GM19463 (cell line): Measurements from ENCODE around the gene ARHGEF12.

Experiments used
- ATAC-seq: cut with Tn5 transposase; IDR thresholded peaks from one replicate; pipeline ENCODE4 v1.9.1; 2021; ENCODE audit warnings: mild to moderate bottlenecking, moderate library complexity; ENCODE audit not compliant: unreplicated experiment

ARHGEF12 gene

GRCh38 chr11:120410622-120411380, 74.6 kb downstream of the ARHGEF12 start:
- no peak for ATAC-seq

DNA sequence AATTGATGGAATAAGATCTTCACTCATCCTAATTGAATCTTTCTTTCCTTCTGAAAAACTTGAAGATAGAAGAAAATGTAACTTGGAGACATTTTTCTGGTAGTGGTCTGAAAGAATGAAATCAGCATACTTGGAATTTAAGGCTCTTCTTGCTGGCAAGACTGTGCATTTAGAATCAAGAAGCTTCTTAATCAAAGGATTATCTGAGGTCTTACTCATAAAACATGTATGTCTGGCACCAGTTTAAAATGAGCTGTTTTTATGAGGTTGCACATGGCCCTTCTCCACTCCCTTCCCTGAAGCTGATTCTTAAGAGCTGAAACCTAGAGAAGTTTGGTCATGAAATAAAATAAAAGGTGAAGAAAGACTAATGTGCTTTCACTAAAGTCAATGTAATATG, 77.3 kb downstream of the ARHGEF12 start:
- no peak for ATAC-seq

GRCh38 chr11:120420572-120420971, 84.4 kb downstream of the ARHGEF12 start:
- ATAC-seq, result no peak

- no peak for ATAC-seq
Measured at GRCh38 chr11:120424185-120424969, 88.2 kb downstream of the ARHGEF12 start.

DNA sequence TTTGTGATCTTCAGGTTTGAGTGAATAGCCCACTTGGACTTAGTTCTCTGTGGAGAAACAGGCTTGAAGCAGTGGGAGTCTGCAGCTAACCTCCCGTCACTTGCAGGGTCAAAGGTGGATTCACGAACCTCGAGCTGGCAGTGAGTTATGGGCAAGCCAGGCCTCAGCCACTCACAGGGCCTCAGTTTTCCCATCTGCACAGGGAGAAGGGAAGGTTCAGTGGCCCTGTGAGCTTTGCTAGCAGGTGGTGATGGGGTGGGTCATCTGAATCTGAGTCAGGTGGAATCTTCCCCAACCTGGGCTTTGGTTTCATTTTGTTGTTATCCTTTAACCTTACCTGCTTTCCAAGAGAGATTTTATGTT, 88.7 kb downstream of the ARHGEF12 start:
- ATAC-seq, result no peak

GRCh38 chr11:120425527-120425926, 89.3 kb downstream of the ARHGEF12 start:
- no peak for ATAC-seq

DNA sequence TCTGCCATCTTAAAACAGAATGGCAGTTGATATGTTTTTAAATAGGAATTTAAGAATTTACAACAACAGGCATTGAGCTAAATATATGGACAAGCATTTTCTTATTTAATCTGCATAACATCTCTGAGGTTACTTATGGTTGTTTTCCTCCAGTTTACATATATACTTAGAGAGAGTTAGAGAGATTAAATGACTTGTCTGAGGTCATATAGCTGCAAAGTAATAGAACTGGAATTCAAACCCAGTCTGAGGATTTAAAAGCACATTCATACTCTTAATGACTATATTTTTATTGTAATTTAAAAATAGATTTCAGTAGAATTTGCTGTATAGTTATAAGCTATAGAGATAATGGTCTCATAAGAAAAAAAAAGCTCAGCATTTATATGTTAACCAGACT, 93.9 kb downstream of the ARHGEF12 start:
- no peak for ATAC-seq

- no peak for ATAC-seq
Measured at GRCh38 chr11:120431633-120432032, 95.4 kb downstream of the ARHGEF12 start.

DNA sequence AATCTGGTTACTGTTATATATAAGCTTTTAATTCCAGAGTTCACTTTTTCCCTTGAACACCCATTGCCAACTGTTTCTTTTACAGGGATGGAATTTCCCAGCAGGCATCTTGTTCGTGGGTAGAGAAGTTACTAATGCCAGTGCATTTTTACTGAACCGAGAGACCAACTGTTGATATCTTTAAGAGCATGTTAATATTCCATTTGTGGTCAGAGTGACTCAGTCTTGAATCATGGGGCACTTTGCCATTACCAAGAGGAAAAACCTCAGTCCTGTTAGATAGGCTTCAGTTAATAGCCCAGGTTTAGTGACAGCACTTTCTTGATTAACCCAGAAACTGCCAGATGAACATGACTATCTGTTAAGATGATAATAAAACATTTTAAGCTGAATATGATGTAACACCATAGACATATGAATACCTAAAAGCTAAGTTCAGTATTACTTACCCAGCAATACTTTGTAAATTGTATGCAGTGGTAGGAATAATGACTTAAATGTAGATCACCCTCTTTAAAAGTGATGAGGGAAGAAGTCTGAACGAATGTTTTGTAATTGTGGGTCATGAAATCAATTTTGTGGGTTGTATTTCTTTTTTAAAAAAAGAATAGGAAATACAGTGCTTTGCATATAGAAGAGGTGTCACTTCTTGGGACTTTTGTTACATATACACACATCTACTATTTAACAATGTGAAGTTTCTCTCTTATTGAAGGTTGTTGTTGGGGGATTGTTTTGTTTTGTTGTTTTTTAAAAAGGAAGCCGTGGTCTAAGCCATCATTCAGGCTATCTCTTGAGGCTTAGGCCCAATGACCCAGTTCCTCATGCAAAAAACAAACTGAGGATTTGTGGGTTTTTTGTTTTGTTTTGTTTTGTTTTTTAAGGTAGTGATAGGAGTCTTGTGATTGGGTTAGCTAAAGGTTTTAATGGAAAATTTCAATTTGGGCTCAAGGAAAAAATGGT, 96.1 kb downstream of the ARHGEF12 start:
- ATAC-seq, result peak; percentile 85

GRCh38 chr11:120441592-120441991, 105.4 kb downstream of the ARHGEF12 start:
- no peak for ATAC-seq

GRCh38 chr11:120442031-120442430, 105.8 kb downstream of the ARHGEF12 start:
- ATAC-seq, result no peak

GRCh38 chr11:120446802-120447201, 110.6 kb downstream of the ARHGEF12 start:
- no peak for ATAC-seq

DNA sequence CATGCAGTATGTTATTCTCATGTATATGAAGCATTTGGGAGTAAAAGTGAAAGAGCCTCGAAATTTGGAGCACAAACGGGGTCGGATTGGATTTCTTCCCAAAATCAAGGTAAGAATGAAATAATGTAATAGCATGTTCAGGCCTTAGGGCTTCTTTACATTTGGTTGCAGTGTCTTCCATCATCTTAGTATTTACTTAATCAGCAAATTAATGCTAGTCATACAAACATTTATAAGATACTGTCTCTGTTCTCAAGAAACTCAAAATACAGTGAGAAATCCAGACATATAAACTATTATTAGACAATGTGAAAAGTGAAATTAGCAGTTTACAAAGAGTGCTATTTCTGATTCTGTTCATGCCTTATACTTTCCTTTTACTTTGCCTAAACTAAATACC, 112.0 kb downstream of the ARHGEF12 start:
- no peak for ATAC-seq

GRCh38 chr11:120455487-120455886, 119.3 kb downstream of the ARHGEF12 start:
- no peak for ATAC-seq

DNA sequence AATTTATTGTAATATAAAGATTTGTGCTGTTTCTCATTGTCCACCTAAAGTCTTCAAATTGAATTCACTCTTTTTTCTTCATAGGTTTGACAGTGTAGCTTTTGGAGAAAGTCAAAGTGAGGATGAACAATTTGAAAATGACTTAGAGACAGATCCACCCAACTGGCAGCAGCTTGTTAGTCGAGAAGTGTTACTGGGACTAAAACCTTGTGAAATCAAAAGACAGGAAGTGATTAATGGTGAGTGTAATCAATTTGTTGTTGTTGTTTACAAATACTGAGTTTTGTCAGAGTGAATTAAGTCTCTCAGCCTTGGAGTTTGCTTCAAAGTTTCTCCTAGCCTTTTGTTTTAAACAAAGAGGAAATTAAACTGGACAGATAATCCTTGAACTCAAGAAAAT, 121.8 kb downstream of the ARHGEF12 start:
- ATAC-seq, result no peak

DNA sequence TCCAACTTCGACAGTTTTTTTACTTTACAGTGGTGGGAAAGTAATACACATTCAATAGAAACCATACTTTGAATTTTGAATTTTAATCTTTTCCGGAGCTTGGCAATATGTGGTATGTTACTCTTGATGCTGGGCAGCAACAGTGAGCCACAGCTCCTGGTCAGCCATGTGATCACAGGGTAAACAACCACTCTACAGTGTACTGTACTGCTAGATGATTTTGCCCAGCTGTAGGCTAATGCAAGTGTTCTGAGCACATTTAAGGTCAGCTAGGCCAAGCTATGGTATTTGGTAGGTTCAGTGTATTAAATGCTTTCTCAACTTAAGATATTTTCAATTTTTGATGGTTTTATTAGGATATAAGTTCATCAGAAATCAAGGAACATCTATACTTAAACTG, 126.6 kb downstream of the ARHGEF12 start:
- ATAC-seq, result no peak

GRCh38 chr11:120465921-120466534, 129.8 kb downstream of the ARHGEF12 start:
- no peak for ATAC-seq

GRCh38 chr11:120467627-120468026, 131.4 kb downstream of the ARHGEF12 start:
- no peak for ATAC-seq

GRCh38 chr11:120471131-120471530, 134.9 kb downstream of the ARHGEF12 start:
- no peak for ATAC-seq

DNA sequence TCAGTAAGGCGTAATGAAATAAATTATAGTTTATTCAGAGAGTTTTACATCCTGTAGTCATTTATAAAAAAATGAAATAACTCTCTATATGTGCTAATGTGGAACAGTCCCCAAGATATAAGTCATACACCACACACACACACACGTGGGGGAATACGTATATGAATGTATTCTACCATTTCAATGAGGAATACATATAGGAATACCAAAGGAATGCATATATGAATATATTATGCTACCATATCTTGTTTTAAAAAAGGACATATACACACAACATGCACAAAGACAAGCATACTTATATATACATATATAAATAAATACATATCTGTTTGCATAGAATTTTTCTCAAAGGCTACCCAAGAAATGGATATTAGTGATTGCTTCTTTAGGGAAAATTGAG, 135.8 kb downstream of the ARHGEF12 start:
- ATAC-seq, result no peak

DNA sequence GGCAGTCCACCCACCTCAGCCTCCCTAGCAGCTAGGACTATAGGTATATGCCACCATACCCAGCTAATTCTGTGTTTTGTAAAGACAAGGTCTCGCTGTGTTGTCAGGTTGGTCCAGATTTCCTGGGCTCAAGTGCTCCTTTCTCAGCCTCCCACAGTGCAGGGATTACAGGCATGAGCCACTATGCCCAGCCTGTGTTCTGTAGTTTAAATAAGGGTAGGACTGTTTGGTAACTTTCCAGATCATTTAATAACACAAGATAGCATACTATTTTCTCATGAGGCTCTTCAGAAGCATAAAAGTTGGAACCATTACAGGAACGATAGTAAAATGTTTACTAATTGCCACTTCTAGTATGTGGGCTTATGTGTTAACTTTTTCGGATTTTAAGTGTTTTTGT, 137.3 kb downstream of the ARHGEF12 start:
- no peak for ATAC-seq
